SK-N-SH (cell line): ENCODE data around the gene COPS7A. TPM values are rescaled to one million over a fixed set of nuclear protein-coding genes. Genes with fewer than 3 reads are reported as not detected.
A peak's percentile ranks its signal among the peaks of the same experiment; 100 is the strongest.

Source experiments
- CTCF ChIA-PET: fragments of 300-600, 350-600 bp; formaldehyde crosslinking; extraction: SDS; loops from one replicate; lab custom pipeline; 2021; lab: Yijun Ruan, JAX
- POLR2A ChIA-PET: fragments of 350-600 bp; sonication (Branson Sonifier 250); formaldehyde crosslinking; extraction: SDS; loops from one replicate; lab custom pipeline; 2020; ENCODE audit warnings: antibody characterized with exemption, inconsistent platforms; lab: Yijun Ruan, JAX
- DNase-seq: peaks from one replicate; pipeline ENCODE4 v3.0.0; 2012
- H2AFZ ChIP-seq: fragments of 200-600 bp; sonication (generic); 2 replicates; pipeline ENCODE4 v1.8.1; 2016; ENCODE audit warnings: antibody characterized with exemption, mild to moderate bottlenecking, low read depth
- H3F3A ChIP-seq: fragments of 200-600 bp; sonication (generic); replicated peaks from 2 replicates; pipeline ENCODE3; 2016; ENCODE audit warnings: antibody characterized with exemption, mild to moderate bottlenecking; ENCODE audit not compliant: insufficient read depth
- H3K27ac ChIP-seq, 2 experiments: fragments of 200-500 bp in 1 of 2; fragments of 200-600 bp in 1 of 2; sonication (Bioruptor generic) in 1 of 2; sonication (generic), shearing (Covaris generic) in 1 of 2; 2 replicates each; pipeline versions ENCODE4 v1.5.1 to v1.6.1; 2014 to 2016; ENCODE audit warnings: low read depth in 2 of 2, inconsistent platforms in 1 of 2, low read length in 1 of 2, mild to moderate bottlenecking in 1 of 2, mixed read lengths in 1 of 2
- H3K27me3 ChIP-seq: fragments of 200-600 bp; sonication (generic), shearing (Covaris generic); 2 replicates; pipeline ENCODE4 v1.6.1; 2016; ENCODE audit warnings: mixed run types; ENCODE audit not compliant: insufficient read depth
- H3K36me3 ChIP-seq, 2 experiments: fragments of 200-500 bp in 1 of 2; fragments of 200-600 bp in 1 of 2; sonication (Bioruptor generic) in 1 of 2; sonication (generic) in 1 of 2; replicated peaks in 1 of 2; 2 replicates each; pipeline versions ENCODE3 to v1.5.1; 2014 to 2016; ENCODE audit warnings: low read length in 1 of 2, mild to moderate bottlenecking in 1 of 2; ENCODE audit not compliant: insufficient read depth in 2 of 2, control insufficient read depth in 1 of 2
- H3K4me1 ChIP-seq, 2 experiments: fragments of 200-500 bp in 1 of 2; fragments of 200-600 bp in 1 of 2; sonication (Bioruptor generic) in 1 of 2; sonication (generic), shearing (Covaris generic) in 1 of 2; 2 replicates each; pipeline versions ENCODE4 v1.5.1 to v1.6.1; 2014 to 2016; ENCODE audit warnings: low read depth in 1 of 2, low read length in 1 of 2, mixed run types in 1 of 2; ENCODE audit not compliant: insufficient read depth in 2 of 2, control insufficient read depth in 1 of 2
- H3K4me2 ChIP-seq: fragments of 200-600 bp; sonication (generic), shearing (Covaris generic); 2 replicates; pipeline ENCODE4 v1.6.1; 2017; ENCODE audit warnings: mixed run types
- H3K4me3 ChIP-seq, 2 experiments: fragments of 200-500 bp in 1 of 2; fragments of 200-600 bp in 1 of 2; sonication (Bioruptor generic) in 1 of 2; sonication (generic), shearing (Covaris generic) in 1 of 2; 2 replicates each; pipeline versions ENCODE4 v1.5.1 to v1.8.1; 2014 to 2016; ENCODE audit warnings: low read depth in 2 of 2, inconsistent platforms in 1 of 2, low read length in 1 of 2, mild to moderate bottlenecking in 1 of 2, mixed read lengths in 1 of 2, moderate library complexity in 1 of 2
- H3K79me2 ChIP-seq: fragments of 200-600 bp; sonication (generic); 2 replicates; pipeline ENCODE4 v1.8.1; 2017; ENCODE audit warnings: mild to moderate bottlenecking; ENCODE audit not compliant: insufficient read depth
- H3K9ac ChIP-seq: fragments of 200-600 bp; sonication (generic); 2 replicates; pipeline ENCODE4 v1.6.1; 2017; ENCODE audit warnings: mixed run types
- H3K9me2 ChIP-seq: fragments of 200-600 bp; sonication (generic); 2 replicates; pipeline ENCODE4 v1.6.1; 2017; ENCODE audit warnings: mixed run types
- H3K9me3 ChIP-seq: fragments of 200-600 bp; sonication (generic); 2 replicates; pipeline ENCODE4 v1.6.1; 2017; ENCODE audit warnings: mixed run types, mild to moderate bottlenecking, moderate library complexity
- H4K20me1 ChIP-seq: fragments of 200-600 bp; sonication (generic); 2 replicates; pipeline ENCODE4 v1.6.1; 2017; ENCODE audit warnings: mild to moderate bottlenecking, mixed run types; ENCODE audit not compliant: insufficient read depth
- EZH2phosphoT487 ChIP-seq: fragments of 200-600 bp; sonication (generic); IDR thresholded peaks from 2 replicates; pipeline ENCODE4 v1.6.1; 2017; ENCODE audit warnings: low read depth, mixed run types, mild to moderate bottlenecking, antibody characterized with exemption, moderate library complexity, borderline replicate concordance
- FOSL2 ChIP-seq: IDR thresholded peaks from 2 replicates; pipeline ENCODE4 v1.4.0; 2012; ENCODE audit warnings: low read depth, mild to moderate bottlenecking, moderate library complexity, borderline replicate concordance
- GATA2 ChIP-seq: sonication (generic); formaldehyde crosslinking; IDR thresholded peaks from 2 replicates; pipeline ENCODE4 v1.5.0; 2020; ENCODE audit warnings: mild to moderate bottlenecking, missing genetic modification reagents
- NFIC ChIP-seq: IDR thresholded peaks from 2 replicates; pipeline ENCODE4 v1.4.0; 2012; ENCODE audit warnings: borderline replicate concordance
- NRF1 ChIP-seq: IDR thresholded peaks from 2 replicates; pipeline ENCODE4 v1.6.1; 2012; ENCODE audit warnings: low read depth, mild to moderate bottlenecking, low read length
- RCOR1 ChIP-seq: fragments of 150-350 bp; IDR thresholded peaks from 2 replicates; pipeline ENCODE4 v1.6.1; 2017; ENCODE audit warnings: antibody characterized with exemption, low read length
- SIN3A ChIP-seq: IDR thresholded peaks from 2 replicates; pipeline ENCODE4 v1.6.1; 2012; ENCODE audit warnings: low read depth, mild to moderate bottlenecking, low read length, moderate library complexity, borderline replicate concordance
- TAF1 ChIP-seq: IDR thresholded peaks from 2 replicates; pipeline ENCODE4 v1.6.1; 2012; ENCODE audit warnings: low read depth, mild to moderate bottlenecking, low read length, moderate library complexity, borderline replicate concordance
- YY1 ChIP-seq: IDR thresholded peaks from 2 replicates; pipeline ENCODE4 v1.4.0; 2012; ENCODE audit warnings: low read depth, mild to moderate bottlenecking
- WGBS: methylation state at CpG from one replicate; pipeline ENCODE4 v1.1.6; 2017; ENCODE audit warnings: low lambda C conversion rate; 5-methylcytosine and 5-hydroxymethylcytosine counted together
- polyA plus RNA-seq, 3 experiments: library from polyadenylated mRNA; depleted of rRNA; stranded (reverse); fragments of >200 nt; gene quantifications; 2 replicates each; pipeline ENCODE4 v1.2.3, GENCODE V29; 2012
- TF ChIP-seq, protein P1 (sequence below): IDR thresholded peaks from 2 replicates; pipeline ENCODE4 v1.4.0; 2012; ENCODE audit warnings: low read depth
- TF ChIP-seq, protein P2 (sequence below): IDR thresholded peaks from 2 replicates; pipeline ENCODE4 v1.4.0; 2012; ENCODE audit warnings: low read depth, borderline replicate concordance
- TF ChIP-seq, protein P3 (sequence below): IDR thresholded peaks from 2 replicates; pipeline ENCODE4 v1.4.0; 2012; ENCODE audit warnings: low read depth, borderline replicate concordance

The COPS7A gene
- polyA plus RNA-seq, 1 of the 3 experiments (the other 2 are of a cell fraction), result 191 TPM

DNA sequence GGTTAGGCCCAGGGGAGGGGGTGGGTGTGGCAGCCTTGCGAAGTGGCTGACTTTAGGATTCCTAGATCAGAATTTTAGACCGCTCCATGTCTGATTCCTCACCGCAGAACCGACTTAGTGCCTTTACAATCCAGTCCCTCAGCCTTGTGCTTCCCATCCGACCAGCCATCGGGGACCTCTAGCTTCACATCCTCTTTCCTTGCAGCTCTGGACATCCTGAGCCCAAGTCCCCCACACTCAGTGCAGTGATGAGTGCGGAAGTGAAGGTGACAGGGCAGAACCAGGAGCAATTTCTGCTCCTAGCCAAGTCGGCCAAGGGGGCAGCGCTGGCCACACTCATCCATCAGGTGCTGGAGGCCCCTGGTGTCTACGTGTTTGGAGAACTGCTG lies 557 bp downstream of the COPS7A start:
- TF ChIP-seq EZH2phosphoT487 (no peak), NFIC (no peak), RCOR1 (no peak), SIN3A (no peak), TAF1 (no peak), GATA2 (CRISPR knock-in tag) (no peak)
- TF ChIP-seq, protein P1, sequence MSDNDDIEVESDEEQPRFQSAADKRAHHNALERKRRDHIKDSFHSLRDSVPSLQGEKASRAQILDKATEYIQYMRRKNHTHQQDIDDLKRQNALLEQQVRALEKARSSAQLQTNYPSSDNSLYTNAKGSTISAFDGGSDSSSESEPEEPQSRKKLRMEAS, result no peak
- TF ChIP-seq, protein P2, sequence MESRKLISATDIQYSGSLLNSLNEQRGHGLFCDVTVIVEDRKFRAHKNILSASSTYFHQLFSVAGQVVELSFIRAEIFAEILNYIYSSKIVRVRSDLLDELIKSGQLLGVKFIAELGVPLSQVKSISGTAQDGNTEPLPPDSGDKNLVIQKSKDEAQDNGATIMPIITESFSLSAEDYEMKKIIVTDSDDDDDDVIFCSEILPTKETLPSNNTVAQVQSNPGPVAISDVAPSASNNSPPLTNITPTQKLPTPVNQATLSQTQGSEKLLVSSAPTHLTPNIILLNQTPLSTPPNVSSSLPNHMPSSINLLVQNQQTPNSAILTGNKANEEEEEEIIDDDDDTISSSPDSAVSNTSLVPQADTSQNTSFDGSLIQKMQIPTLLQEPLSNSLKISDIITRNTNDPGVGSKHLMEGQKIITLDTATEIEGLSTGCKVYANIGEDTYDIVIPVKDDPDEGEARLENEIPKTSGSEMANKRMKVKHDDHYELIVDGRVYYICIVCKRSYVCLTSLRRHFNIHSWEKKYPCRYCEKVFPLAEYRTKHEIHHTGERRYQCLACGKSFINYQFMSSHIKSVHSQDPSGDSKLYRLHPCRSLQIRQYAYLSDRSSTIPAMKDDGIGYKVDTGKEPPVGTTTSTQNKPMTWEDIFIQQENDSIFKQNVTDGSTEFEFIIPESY, result no peak
- TF ChIP-seq, protein P3, sequence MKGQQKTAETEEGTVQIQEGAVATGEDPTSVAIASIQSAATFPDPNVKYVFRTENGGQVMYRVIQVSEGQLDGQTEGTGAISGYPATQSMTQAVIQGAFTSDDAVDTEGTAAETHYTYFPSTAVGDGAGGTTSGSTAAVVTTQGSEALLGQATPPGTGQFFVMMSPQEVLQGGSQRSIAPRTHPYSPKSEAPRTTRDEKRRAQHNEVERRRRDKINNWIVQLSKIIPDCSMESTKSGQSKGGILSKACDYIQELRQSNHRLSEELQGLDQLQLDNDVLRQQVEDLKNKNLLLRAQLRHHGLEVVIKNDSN, result no peak
- Histone ChIP-seq H2AFZ (peak overlapping the region; percentile 97), H3K4me2 (peak overlapping the region; percentile 86), H4K20me1 (no peaks in the 10 kb centered on the region), H3K9me2 (no peaks in the 10 kb centered on the region), H3K9ac (peak overlapping the region; percentile 66), H3K9me3 (no peaks in the 10 kb centered on the region), H3F3A (peaks cover 17% of the 10 kb centered on the region), H3K4me1 (peaks cover 0 to 9% of the 10 kb centered on the region in 2 experiments; a peak in 1 of 4 replicates), H3K36me3 (peaks cover 9 to 21% of the 10 kb centered on the region in 2 experiments), H3K27ac (peak overlapping the region; percentile 84 to 86), H3K4me3 (peak overlapping the region; percentile 57 to 65), H3K27me3 (no peaks in the 10 kb centered on the region), H3K79me2 (peaks cover 17% of the 10 kb centered on the region; the same call in 1 of the 2 replicates)
- peak; percentile 55 for DNase-seq
- CTCF ChIA-PET, result interaction anchor here (0.6 to 3.3 kb wide), 15 partner anchors 9 to 259 kb away, joined by 3 to 20 read pairs (median 4); partner anchors contain the start of genes MLF2, PTMS and ZNF384
- 2% methylated on average over 8 of the region's 10 CpGs for WGBS
- POLR2A ChIA-PET, result interaction anchor here (0.6 to 2.6 kb wide), 18 partner anchors 10 to 219 kb away, joined by 3 to 50 read pairs (median 5); partner anchors contain the start of genes C12orf57, CDCA3, GAPDH and MLF2

DNA sequence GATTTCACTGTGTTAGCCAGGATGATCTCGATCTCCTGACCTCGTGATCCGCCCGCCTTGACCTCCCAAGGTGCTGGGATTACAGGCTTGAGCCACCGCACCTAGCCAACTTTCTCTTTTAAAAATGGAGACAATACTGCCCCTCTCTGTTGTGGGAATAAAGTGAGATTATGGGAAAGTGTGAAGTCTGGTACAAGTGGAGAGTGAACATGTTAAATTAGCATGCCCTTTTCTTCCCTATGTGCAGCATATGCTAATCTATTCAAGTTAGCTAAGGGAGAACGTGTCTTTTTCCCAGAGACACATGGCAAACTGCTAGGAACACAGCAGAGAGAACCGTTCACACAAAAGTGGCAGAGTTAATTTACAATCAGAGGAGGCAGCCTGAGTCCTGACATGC lies 1.5 kb downstream of the COPS7A start:
- Histone ChIP-seq H3K9me2 (no peaks in the 10 kb centered on the region), H3K36me3 (peaks cover 9 to 30% of the 10 kb centered on the region in 2 experiments), H3K4me2 (peak overlapping the region; percentile 86), H3K79me2 (peaks cover 17% of the 10 kb centered on the region; the same call in 1 of the 2 replicates), H3K27ac (no peak overlapping the region), H3K4me3 (no peak overlapping the region; a peak in 1 of 4 replicates), H3K9ac (no peak overlapping the region), H3K27me3 (no peaks in the 10 kb centered on the region), H4K20me1 (no peaks in the 10 kb centered on the region)
- DNase-seq, result no peak
- POLR2A ChIA-PET, result interaction anchor here (0.6 to 2.6 kb wide), 3 partner anchors 28 to 42 kb away, joined by 3 to 24 read pairs (median 3); partner anchors contain the start of genes MLF2 and ZNF384
- TF ChIP-seq NRF1, result no peak
- no peak for TF ChIP-seq FOSL2
- TF ChIP-seq YY1, result no peak
- TF ChIP-seq, all 33 proteins: peak for 0
- Histone ChIP-seq H3F3A (peaks cover 17% of the 10 kb centered on the region), H2AFZ (no peak overlapping the region), H3K4me1 (peaks cover 0 to 9% of the 10 kb centered on the region in 2 experiments; a peak in 1 of 4 replicates), H3K9me3 (no peaks in the 10 kb centered on the region)
- CTCF ChIA-PET, result interaction anchor here (1.1 to 2.1 kb wide), 7 partner anchors 8 to 144 kb away, joined by 3 to 9 read pairs (median 4); partner anchors contain the start of gene MLF2
- 95% methylated on average over 7 of the region's 7 CpGs for WGBS
